ENCODE results near the gene ZNF497. TPM values are rescaled to one million over a fixed set of nuclear protein-coding genes. Genes with fewer than 3 reads are reported as not detected.
A peak's percentile ranks its signal among the peaks of the same experiment; 100 is the strongest.
"Not testable (repeated sequence)": the region's sequence is repeated elsewhere in the genome, so short reads cannot be mapped to it uniquely, and the experiment has no call there.

ZNF497 gene
- total and polyA plus RNA-seq, 4 experiments from 2014 or later, result 0.46 to 2.0 (median 1.5) TPM

GRCh38 chr19:58379246-58379645, 16.7 kb upstream of the ZNF497 start:
- Histone ChIP-seq H3K9me3 (ENCODE audit: control insufficient read depth in 1 of 2, low read length in 2 of 2) (no peaks in the 10 kb centered on the region), H3K36me3 (ENCODE audit: insufficient read depth, low read length) (no peaks in the 10 kb centered on the region), H3K27ac (ENCODE audit: low read depth, low read length) (peak overlapping the region; percentile 89), H3K27me3 (ENCODE audit: insufficient read depth, low read length) (no peaks in the 10 kb centered on the region), H3K4me1 (ENCODE audit: insufficient read depth, low read length) (peaks cover 20% of the 10 kb centered on the region), H3K4me3 (ENCODE audit: low read length in 2 of 2) (no peak overlapping the region)
- no peak for DNase-seq
- peaks cover 15 to 32% (median 21%) of the 10 kb centered on the region in 4 donors for H3K4me1 Mint-ChIP-seq
- H3K4me3 Mint-ChIP-seq, result peak overlapping the region in 7 of 8 donors; percentile 91 to 97 (median 95)
- POLR2A ChIA-PET (ENCODE audit: partially characterized antibody), result interaction anchor here (0.9 to 3.6 kb wide), 4 partner anchors 16 to 61 kb away, joined by 3 to 44 read pairs (median 4); partner anchors contain the start of genes ZNF132 and ZNF497
- H3K27me3 Mint-ChIP-seq, result no peaks in the 10 kb centered on the region
- peaks cover 0 to 4% of the 10 kb centered on the region in 2 donors for H3K36me3 Mint-ChIP-seq
- peak overlapping the region; percentile 42 to 98 (median 96) for H3K27ac Mint-ChIP-seq
- intact Hi-C loops (cut with micrococcal nuclease), result no loop called here
- H3K9me3 Mint-ChIP-seq, result peaks cover 0 to 2% (median 0%) of the 10 kb centered on the region in 8 donors
- CTCF ChIA-PET (ENCODE audit: partially characterized antibody), result no interaction called here

- H3K4me3 ChIP-seq (ENCODE audit: low read length in 2 of 2); intact Hi-C loops (cut with micrococcal nuclease); CTCF ChIA-PET (ENCODE audit: partially characterized antibody); H3K27ac Mint-ChIP-seq; H3K36me3 ChIP-seq (ENCODE audit: insufficient read depth, low read length); H3K27me3 ChIP-seq (ENCODE audit: insufficient read depth, low read length); H3K9me3 Mint-ChIP-seq; POLR2A ChIA-PET (ENCODE audit: partially characterized antibody); H3K36me3 Mint-ChIP-seq; DNase-seq; H3K4me3 Mint-ChIP-seq; H3K27ac ChIP-seq (ENCODE audit: low read depth, low read length); H3K27me3 Mint-ChIP-seq; H3K9me3 ChIP-seq (ENCODE audit: control insufficient read depth in 1 of 2, low read length in 2 of 2): not testable (repeated sequence)
- H3K4me1 Mint-ChIP-seq, result peaks cover 10 to 21% (median 16%) of the 10 kb centered on the region in 4 donors
- H3K4me1 ChIP-seq (ENCODE audit: insufficient read depth, low read length), result peaks cover 12% of the 10 kb centered on the region
Measured at GRCh38 chr19:58376724-58377123, 14.2 kb upstream of the ZNF497 start.

- POLR2A ChIA-PET (ENCODE audit: partially characterized antibody), result interaction anchor here (1.1 kb wide), 2 partner anchors 12 to 18 kb away, joined by 4 read pairs; no protein-coding TSS in a partner anchor
- Mint-ChIP-seq H3K9me3 (no peaks in the 10 kb centered on the region), H3K4me3 (no peak overlapping the region), H3K27me3 (no peaks in the 10 kb centered on the region), H3K4me1 (peaks cover 0 to 4% (median 3%) of the 10 kb centered on the region in 4 donors), H3K27ac (peak overlapping the region in 1 of 7 donors; percentile 12), H3K36me3 (peaks cover 0 to 3% of the 10 kb centered on the region in 2 donors)
- Histone ChIP-seq H3K4me3 (ENCODE audit: low read length in 2 of 2) (no peak overlapping the region), H3K9me3 (ENCODE audit: control insufficient read depth in 1 of 2, low read length in 2 of 2) (no peaks in the 10 kb centered on the region), H3K4me1 (ENCODE audit: insufficient read depth, low read length) (no peaks in the 10 kb centered on the region), H3K27ac (ENCODE audit: low read depth, low read length) (no peak overlapping the region), H3K36me3 (ENCODE audit: insufficient read depth, low read length) (no peaks in the 10 kb centered on the region), H3K27me3 (ENCODE audit: insufficient read depth, low read length) (no peaks in the 10 kb centered on the region)
- intact Hi-C loops (cut with micrococcal nuclease), result no loop called here
- DNase-seq, result no peak
- CTCF ChIA-PET (ENCODE audit: partially characterized antibody), result interaction anchor here (1.2 kb wide), 1 partner anchor 12 kb away, joined by 3 read pairs; the partner anchor contains the start of gene ZNF497
Measured at GRCh38 chr19:58374200-58374599, 11.6 kb upstream of the ZNF497 start.

GRCh38 chr19:58372311-58373133, 10.0 kb upstream of the ZNF497 start:
- no peaks in the 10 kb centered on the region for H3K27me3 ChIP-seq (ENCODE audit: insufficient read depth, low read length)
- no peaks in the 10 kb centered on the region for H3K27me3 Mint-ChIP-seq
- ChIA-PET POLR2A (ENCODE audit: partially characterized antibody) (interaction anchor here (0.9 kb wide), 1 partner anchor 10 kb away, joined by 3 read pairs; no protein-coding TSS in a partner anchor), CTCF (ENCODE audit: partially characterized antibody) (interaction anchor here (1.3 kb wide), 1 partner anchor 36 kb away, joined by 3 read pairs; the partner anchor contains the start of gene ZNF584)
- H3K4me1 ChIP-seq (ENCODE audit: insufficient read depth, low read length), result no peaks in the 10 kb centered on the region
- intact Hi-C loops (cut with micrococcal nuclease), result no loop called here
- no peak overlapping the region for H3K27ac ChIP-seq (ENCODE audit: low read depth, low read length)
- no peaks in the 10 kb centered on the region for H3K36me3 ChIP-seq (ENCODE audit: insufficient read depth, low read length)
- no peak overlapping the region for H3K4me3 Mint-ChIP-seq
- peaks cover 0 to 3% (median 1%) of the 10 kb centered on the region in 4 donors for H3K4me1 Mint-ChIP-seq
- no peak overlapping the region for H3K27ac Mint-ChIP-seq
- H3K4me3 ChIP-seq (ENCODE audit: low read length in 2 of 2), result no peak overlapping the region
- H3K9me3 ChIP-seq (ENCODE audit: control insufficient read depth in 1 of 2, low read length in 2 of 2), result no peaks in the 10 kb centered on the region
- peaks cover 0 to 3% of the 10 kb centered on the region in 2 donors for H3K36me3 Mint-ChIP-seq
- no peaks in the 10 kb centered on the region for H3K9me3 Mint-ChIP-seq
- DNase-seq, result no peak

- no peak for DNase-seq
- H3K36me3 ChIP-seq (ENCODE audit: insufficient read depth, low read length), result no peaks in the 10 kb centered on the region
- no peaks in the 10 kb centered on the region for H3K27me3 Mint-ChIP-seq
- no peak overlapping the region for H3K27ac Mint-ChIP-seq
- no peak overlapping the region for H3K27ac ChIP-seq (ENCODE audit: low read depth, low read length)
- H3K4me1 ChIP-seq (ENCODE audit: insufficient read depth, low read length), result no peaks in the 10 kb centered on the region
- POLR2A ChIA-PET (ENCODE audit: partially characterized antibody), result no interaction called here
- H3K27me3 ChIP-seq (ENCODE audit: insufficient read depth, low read length), result no peaks in the 10 kb centered on the region
- no peak overlapping the region for H3K4me3 Mint-ChIP-seq
- H3K4me1 Mint-ChIP-seq, result peaks cover 0 to 3% (median 1%) of the 10 kb centered on the region in 4 donors
- no peak overlapping the region for H3K4me3 ChIP-seq (ENCODE audit: low read length in 2 of 2)
- H3K9me3 Mint-ChIP-seq, result no peaks in the 10 kb centered on the region
- no peaks in the 10 kb centered on the region for H3K9me3 ChIP-seq (ENCODE audit: control insufficient read depth in 1 of 2, low read length in 2 of 2)
- intact Hi-C loops (cut with micrococcal nuclease), result no loop called here
- H3K36me3 Mint-ChIP-seq, result peaks cover 0 to 3% of the 10 kb centered on the region in 2 donors
- CTCF ChIA-PET (ENCODE audit: partially characterized antibody), result no interaction called here
Measured at GRCh38 chr19:58368561-58369360, 6.2 kb upstream of the ZNF497 start.

- Histone ChIP-seq H3K4me3 (ENCODE audit: low read length in 2 of 2) (no peak overlapping the region), H3K9me3 (ENCODE audit: control insufficient read depth in 1 of 2, low read length in 2 of 2) (no peaks in the 10 kb centered on the region), H3K27ac (ENCODE audit: low read depth, low read length) (no peak overlapping the region), H3K4me1 (ENCODE audit: insufficient read depth, low read length) (no peaks in the 10 kb centered on the region), H3K36me3 (ENCODE audit: insufficient read depth, low read length) (no peaks in the 10 kb centered on the region), H3K27me3 (ENCODE audit: insufficient read depth, low read length) (no peaks in the 10 kb centered on the region)
- no peaks in the 10 kb centered on the region for H3K9me3 Mint-ChIP-seq
- peaks cover 0 to 3% of the 10 kb centered on the region in 2 donors for H3K36me3 Mint-ChIP-seq
- DNase-seq, result no peak
- ChIA-PET CTCF (ENCODE audit: partially characterized antibody) (no interaction called here), POLR2A (ENCODE audit: partially characterized antibody) (no interaction called here)
- no peaks in the 10 kb centered on the region for H3K27me3 Mint-ChIP-seq
- no peak overlapping the region for H3K4me3 Mint-ChIP-seq
- H3K4me1 Mint-ChIP-seq, result peaks cover 1 to 3% (median 2%) of the 10 kb centered on the region in 4 donors
- intact Hi-C loops (cut with micrococcal nuclease), result no loop called here
- H3K27ac Mint-ChIP-seq, result no peak overlapping the region
Measured at GRCh38 chr19:58367698-58368454, 5.3 kb upstream of the ZNF497 start.

All from CD4-positive, alpha-beta memory T cell (primary cell).